Glomerular visceral epithelial cell (primary cell): Measurements from ENCODE around the gene CD48.
"Not testable (repeated sequence)": the region's sequence is repeated elsewhere in the genome, so short reads cannot be mapped to it uniquely, and the experiment has no call there.

Experiments used
- DNase-seq: peaks from one replicate; pipeline ENCODE4 v3.0.0-alpha.2; 2016; ENCODE audit errors: extremely low spot score

The CD48 gene

DNA sequence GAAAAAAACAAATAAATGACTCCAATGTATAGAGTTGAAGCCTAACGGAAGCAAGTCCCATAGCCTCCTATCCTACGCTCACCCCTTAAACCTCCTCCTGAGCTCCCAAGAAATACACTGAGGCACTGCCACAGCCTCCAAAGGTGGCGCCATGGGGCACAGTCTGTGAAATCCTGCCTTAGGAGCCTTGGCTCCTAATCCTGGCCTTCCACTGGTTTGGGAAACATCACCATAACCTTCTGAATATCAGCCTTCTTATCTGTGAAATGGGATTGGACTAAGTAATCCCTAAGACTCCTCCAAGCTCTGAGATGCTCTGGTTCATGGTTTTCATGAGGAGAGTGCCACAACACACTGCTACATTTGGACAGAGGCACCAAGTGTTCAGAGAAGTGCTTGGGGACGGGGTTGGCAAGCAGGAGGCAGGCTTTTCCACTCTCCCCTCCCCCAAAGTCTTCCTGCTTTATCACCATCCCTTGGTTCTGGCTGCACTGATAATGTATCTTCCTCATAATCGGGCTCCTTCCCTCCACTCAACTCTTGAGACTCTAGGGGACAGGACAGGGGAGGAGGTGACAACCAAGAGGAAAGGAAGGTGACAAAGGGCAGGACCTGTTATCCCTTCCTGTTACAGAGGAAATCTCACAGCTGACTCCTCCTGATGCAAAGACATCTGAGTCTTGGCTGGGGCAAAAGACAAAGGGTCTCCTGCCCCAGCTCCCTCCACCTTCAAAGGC lies 30.2 kb upstream of the CD48 start:
- no peak for DNase-seq

- no peak for DNase-seq
Measured at GRCh38 chr1:160741092-160741501, 29.5 kb upstream of the CD48 start.

DNA sequence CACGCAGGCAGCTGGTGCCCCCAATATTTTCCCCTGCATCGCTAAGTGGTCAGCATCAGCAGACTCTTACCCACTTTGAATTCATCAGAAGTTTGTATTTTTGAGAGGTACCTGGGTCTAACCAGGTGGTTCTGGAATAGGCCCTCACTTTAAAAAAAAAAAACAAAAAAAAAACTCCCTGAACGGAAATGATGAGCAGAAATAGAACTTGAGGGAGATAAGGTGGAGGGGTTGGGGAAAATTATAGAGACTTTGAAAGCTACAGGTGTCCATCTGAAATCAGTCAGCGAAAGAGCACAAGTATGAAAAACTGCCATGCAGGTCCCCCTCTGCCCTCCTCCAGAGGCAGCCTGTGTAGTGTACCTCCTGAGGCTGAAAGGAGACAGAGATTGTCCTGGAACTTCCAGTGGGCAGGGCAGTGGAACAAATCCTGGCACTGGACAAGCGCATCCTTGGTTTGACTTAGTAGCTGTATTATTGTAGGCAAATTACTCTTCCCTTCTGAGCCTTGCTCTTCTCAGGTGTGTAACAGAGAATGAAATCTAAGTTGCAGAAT lies 28.6 kb upstream of the CD48 start:
- DNase-seq: no peak

DNA sequence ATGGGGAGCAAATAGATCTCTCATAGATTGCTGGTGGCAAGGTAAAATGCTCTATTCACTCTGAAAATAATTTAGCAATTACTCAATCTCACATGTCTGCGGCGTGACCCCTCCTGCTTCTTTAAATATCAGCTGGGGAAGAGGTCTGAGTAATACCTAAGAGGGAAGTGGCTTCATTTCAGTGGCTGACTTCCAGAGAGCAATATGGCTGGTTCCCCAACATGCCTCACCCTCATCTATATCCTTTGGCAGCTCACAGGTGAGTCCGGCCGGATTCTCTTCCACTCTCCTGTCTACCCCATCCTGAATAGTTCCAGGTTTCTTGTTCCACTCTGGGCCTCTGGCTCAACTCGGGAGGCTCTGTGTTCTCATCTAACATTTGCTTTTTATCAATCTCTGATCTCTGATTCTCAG lies 27.5 kb upstream of the CD48 start, which contains the start of gene SLAMF7:
TSS of gene SLAMF7 (plus strand) at position 150 of the 414 bp plus-strand sequence. CDS start at position 205, 55 bp downstream.
- no peak for DNase-seq

GRCh38 chr1:160738271-160738670 lies 26.6 kb upstream of the CD48 start:
- DNase-seq: no peak

DNA sequence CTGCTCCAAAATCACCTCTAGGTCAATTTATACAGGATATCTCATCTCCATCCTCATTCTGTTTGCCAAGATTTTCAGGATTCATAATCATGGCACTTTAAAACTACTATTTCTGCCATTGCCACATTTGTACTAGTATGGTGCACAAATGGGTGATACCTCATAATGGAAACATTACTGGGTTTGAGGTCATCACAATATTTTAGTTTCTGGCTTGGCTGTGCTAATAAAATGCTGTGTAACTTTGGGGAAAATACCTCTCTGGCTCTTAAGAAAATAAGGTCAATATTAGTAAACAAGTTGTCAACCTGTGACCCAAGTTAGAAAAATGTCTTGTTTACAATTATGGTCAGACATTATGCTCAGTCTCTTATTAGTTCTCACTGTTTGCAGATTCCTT lies 22.7 kb upstream of the CD48 start:
- DNase-seq: no peak

GRCh38 chr1:160733898-160734297 lies 22.3 kb upstream of the CD48 start:
- no peak for DNase-seq

GRCh38 chr1:160731990-160732389 lies 20.4 kb upstream of the CD48 start:
- DNase-seq: no peak

DNA sequence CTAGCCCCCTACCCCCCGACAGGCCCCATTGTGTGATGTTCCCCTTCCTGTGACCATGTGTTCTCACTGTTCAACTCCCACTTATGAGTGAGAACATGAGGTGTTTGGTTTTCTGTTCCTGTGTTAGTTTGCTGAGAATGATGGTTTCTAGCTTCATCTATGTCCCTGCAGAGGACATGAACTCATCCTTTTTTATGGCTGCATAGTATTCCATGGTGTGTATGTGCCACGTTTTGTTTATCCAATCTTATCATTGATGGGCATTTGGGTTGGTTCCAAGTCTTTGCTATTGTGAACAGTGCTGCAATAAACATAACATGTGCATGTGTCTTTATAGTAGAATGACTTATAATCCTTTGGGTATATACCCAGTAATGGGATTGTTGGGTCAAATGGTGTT lies 19.9 kb upstream of the CD48 start:
- not testable (repeated sequence) for DNase-seq

- no peak for DNase-seq
Measured at GRCh38 chr1:160727316-160727640, 15.7 kb upstream of the CD48 start.

GRCh38 chr1:160726498-160727315 lies 15.1 kb upstream of the CD48 start:
- DNase-seq: peak; percentile 38

DNA sequence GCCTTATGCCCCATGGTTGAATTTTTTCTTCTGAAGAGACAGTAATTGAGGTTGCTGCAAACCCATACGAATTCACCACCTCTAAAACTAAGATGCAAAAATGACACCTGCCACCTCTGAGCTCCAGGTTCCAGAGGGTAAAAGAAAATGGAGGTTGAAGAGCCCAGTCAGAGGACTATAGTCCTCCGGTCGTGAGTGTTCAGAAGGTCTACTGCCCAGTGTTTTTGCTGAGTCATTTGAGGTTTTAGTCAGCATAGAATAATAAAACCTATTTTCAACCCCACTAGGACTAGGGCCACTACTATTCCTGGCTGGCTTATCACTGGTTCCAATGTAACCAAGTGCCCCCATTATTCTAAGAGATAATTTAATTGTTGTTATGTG lies 14.5 kb upstream of the CD48 start:
- DNase-seq: no peak

DNA sequence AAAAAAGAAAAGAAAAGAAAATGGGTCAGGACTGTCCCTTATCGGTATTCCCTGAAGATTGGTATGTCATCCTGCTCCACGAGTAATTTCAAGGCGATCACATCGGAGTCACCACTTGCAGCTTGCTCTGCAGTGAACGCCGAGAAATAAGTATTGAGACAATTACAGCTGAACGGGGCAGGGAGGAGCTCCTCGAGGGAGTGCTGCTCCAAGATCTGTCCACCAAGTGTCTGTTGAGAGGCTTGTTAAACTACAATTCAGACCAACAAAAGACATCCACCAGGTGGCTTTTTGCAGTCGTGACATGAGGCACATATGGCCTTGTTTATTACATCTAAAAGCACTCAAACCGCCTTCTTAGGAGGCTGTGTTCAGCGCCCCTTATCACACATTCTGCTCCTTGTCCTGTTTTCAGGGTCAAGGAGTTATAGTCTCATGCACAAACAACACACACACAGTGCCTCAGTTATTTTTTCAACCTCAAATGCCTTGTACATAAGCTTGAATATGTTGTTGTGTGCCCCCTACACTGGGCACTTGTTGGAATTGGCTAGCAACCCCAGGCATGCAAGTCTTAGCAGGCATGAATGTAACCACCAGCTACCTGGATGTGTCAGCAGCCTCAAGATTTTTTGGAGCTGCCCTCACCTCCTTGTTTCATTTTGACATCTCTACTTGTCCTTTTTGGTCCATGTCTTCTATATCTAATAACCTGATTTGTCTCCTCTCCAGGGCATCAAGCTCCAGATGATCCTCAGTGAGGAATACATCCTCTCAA lies 13.0 kb upstream of the CD48 start:
- DNase-seq: no peak

GRCh38 chr1:160723332-160723731 lies 11.7 kb upstream of the CD48 start:
- no peak for DNase-seq

DNA sequence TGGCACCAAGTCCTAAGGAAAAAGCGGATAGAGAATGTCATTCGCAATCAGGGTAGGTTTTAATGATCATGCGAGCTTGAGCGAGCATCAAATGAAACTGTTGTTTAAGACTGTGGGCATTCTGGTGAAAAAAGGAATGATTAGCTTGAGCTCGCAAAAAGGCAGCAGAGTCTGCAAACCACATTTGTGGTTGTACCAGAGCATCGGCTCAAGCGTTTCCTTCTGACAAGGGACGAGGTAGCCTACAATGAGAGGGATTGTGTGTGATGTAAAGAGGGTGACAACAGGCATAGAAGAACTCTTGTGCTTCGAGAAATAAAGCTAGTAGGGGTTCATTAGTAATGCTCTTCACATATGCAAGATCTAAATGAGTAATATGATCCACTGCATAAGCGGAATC lies 11.1 kb upstream of the CD48 start:
- no peak for DNase-seq

- no peak for DNase-seq
Measured at GRCh38 chr1:160721473-160721872, 9.9 kb upstream of the CD48 start.

DNA sequence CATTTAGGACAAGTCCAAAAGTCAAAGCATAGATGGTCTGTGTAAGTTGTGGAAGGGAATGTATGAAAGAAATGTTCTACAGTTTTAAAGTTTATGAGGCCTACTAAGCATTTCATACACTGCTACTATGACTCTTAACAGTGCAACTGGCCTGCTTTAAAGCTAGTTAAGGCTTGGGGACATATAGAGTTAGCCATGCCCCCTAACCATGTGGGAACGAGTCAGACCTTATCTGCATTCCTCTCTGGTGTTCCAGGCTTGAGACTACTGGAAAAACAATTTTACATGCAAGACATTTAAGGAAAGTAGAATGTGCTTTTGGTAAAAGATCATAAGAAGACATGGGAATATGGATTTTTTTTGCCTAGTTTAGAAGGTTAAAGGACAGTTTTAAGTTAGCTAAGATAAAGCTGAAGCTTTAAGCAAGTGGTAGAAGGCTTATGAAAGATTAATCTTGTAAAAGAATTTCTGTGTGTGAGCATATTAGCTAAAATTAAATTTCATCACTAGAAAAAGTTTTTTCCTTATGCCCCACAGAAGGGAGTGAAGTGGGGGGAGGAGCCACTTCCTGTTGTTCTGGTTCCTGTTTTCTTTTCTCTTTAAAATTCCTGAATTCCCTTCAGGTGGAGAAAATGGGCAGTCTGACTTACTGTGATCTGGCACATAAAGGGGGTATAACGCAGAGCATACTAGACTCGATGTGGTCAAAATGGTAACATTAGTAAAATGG lies 8.9 kb upstream of the CD48 start:
- no peak for DNase-seq

- no peak for DNase-seq
Measured at GRCh38 chr1:160718210-160718609, 6.6 kb upstream of the CD48 start.

- DNase-seq: no peak
Measured at GRCh38 chr1:160717306-160717705, 5.7 kb upstream of the CD48 start.

GRCh38 chr1:160716013-160716412 lies 4.4 kb upstream of the CD48 start:
- no peak for DNase-seq

- not testable (repeated sequence) for DNase-seq
Measured at GRCh38 chr1:160714034-160714648, 2.5 kb upstream of the CD48 start.
